ENCODE measurements around the gene LRP1B.
"Not testable (repeated sequence)": the region's sequence is repeated elsewhere in the genome, so short reads cannot be mapped to it uniquely, and the experiment has no call there.

LRP1B gene

DNA sequence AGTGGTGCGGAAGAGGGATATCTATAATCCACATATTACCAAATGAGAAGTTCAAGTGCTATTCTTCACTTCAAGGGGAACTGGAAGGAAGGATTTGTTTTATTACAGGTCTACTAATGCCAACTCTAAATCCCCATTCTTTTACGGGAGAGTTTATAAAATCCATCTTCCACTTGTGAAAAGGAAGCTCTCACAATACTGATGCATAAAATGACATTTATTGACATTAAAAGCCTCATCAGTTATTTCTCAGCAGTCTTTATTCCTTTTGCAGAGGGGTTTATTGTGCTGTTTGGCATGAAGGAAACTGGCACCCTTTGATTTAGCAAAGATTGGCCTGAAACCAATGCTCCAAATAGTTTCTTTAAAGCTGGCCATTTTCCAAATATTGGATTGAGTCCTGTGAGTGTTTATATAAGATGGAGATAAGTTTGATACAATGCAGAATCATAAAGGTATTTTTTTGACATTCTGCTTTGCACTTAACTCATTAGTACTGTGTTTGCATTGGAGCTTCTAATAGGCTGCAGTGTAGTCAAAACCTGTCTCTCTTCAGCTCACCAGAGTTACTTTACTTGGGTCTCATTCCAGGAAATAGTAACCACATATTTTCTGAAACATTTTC is 26.6 kb downstream of the LRP1B start:
- DNase-seq = no peak

DNA sequence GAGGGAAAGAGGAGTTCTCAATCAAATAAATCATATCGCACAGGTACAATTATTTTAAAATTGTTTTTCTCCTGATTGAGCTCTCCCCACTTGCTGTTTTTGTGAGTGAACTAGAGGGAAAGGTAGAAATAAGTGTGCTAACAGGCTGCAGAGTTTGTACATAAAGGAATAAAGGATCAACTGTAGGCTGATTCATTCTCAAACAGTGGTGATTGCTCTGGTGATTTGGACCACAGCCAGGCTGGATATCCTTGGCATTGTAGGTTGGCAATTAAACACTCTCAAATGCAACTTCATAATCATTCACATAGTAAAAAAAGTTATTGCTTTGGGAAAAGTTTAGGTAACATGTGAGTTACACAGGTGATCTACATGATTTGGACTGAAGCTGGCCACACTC is 29.8 kb downstream of the LRP1B start:
- peak in 1 of 56 donors; percentile 35 for DNase-seq

DNA sequence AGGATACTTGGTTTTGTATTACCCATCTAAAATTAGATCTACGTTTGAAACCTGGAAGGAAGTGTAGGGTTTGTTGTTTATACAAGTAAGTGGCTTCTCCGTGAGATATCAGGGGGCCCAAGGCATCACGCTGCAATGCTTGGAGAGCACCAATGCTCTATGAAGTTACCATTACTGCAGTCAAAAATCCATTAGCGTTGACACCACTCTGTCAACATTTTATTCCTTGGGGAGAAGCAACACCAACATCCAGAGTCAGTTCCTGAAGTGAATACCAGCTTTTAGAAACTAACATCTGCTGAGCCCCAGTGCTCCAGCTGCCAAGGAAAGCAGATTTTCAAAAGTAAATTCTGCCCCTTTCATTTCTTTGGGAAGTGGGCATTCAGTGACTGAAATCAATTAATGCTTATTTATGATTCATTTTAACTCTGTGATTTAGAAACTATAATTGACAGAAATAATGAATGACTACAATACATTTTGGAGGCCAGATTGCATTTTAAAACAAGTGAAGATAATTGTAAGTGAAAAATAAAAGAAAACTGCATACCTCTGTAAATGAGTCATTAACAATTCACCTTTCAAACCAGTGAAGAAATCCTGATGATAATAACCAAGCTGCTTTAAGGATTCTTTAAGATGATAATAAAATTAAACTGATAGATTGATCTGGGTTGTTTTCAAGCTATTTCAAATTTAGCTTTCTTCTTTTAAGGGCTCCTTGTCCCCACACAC is 30.5 kb downstream of the LRP1B start:
- no peak for DNase-seq

DNA sequence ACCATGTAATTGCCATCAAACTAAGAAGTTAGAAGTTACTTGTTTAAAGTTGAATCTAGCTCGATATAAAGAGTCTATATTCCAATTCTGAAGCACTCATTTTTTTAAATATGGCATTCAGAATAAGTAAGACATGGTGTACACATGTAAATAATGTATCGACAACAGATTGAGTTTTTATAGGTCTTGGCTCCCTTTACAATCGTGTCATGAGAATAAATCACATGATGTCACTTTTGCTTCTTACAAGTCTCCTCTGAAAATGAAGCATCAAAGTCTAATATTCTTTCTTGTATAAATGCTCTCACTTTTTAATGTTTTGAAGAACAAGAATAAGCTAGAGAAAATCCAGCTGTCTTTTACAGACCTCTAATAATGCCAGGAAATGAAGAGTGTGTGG is 33.1 kb downstream of the LRP1B start:
- no peak for DNase-seq

DNA sequence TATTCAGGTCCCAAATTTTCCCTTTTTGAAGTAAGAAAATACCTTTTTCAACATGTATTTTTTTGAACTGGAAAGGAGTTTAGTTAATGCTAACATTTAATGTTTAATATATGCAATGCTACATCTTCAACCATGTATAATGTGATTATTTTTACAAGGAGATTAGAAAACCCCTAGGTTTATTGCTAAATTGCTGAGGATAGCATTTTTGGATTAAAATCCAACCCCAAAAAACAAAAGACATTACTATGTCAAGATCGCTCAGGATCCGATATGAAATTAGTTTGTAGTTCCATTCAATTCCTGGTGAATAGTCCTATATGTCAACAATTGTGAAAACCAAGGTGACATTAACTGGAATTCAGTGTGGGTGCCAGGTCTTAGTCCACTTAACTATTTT is 35.2 kb downstream of the LRP1B start:
- no peak for DNase-seq

DNA sequence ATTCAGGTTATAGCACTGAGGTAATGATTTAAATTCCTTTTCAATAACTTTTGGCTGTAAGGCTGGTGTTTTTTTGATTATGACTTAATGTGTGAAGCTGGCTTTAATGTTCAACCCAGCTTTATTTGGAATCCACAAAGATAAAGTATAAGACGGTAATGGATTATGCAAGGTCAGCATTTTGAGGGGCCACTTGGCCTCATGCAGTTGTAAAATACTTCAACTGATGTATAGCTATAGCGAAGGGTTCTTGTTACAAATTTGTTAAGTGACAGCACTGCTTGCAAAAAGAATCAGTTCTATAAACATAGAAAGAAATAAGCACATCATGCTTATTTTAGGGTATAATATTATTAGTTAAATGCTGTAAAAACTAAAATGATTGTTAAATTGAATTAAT is 36.6 kb downstream of the LRP1B start:
- DNase-seq = no peak

DNA sequence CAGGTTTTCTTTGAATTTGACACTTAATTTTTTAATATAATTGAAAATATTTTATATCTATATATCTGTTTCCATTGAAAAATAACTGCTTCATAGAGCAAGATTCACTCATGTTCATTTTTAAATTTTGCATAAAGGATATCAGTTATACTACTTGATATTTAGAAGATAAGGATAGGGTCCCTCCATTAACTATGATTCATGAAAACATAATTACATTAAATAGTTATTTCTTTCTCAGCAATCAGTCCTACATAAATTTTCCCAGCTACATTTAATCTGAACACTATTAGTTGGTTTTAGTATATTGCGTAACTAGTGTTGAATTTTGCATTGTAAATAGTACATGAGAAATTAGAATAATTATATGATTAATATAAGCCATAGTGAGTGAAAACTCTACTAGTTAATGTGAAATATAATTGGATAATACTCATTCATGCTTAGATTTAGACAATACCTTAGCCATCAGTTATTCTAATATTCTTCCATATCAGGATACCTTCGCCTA is 42.7 kb downstream of the LRP1B start:
- DNase-seq = no peak

DNA sequence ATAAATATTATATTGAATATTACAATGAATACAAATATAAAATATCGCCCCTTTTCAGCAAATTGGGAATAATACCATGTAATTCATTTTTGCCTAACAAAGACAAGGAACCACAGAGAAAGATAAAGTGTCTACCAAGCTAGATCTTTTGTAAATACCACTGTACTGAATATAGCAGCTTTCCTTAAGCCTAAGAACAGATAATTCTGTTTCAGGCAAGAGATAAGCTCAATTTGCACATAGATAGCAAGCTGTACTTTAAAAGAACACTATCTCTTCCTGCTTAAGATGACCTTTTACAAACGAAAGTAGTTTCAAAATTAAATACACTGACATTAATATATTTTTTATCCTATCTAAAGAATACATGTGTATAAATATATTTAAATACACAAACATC is 43.2 kb downstream of the LRP1B start:
- DNase-seq = not testable (repeated sequence)

DNA sequence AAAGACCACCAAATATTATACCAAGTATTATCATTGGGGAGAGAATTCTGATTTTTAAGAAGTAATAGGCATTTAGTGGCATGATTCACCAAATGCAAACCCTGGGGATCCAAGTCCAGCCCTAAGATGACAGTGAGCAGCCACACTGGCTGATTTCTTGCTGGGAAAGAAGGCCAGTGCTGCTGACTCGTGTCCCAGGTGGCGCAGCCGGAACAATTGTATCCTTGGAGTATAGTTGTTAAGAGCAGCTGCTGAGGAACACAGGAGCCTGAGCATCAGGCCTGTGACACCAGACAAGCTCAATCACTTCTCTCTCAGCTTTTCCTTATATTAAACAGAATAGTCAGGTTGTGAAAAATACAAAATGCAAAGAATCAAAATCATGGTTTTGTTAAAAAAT is 48.4 kb downstream of the LRP1B start:
- DNase-seq = no peak

DNA sequence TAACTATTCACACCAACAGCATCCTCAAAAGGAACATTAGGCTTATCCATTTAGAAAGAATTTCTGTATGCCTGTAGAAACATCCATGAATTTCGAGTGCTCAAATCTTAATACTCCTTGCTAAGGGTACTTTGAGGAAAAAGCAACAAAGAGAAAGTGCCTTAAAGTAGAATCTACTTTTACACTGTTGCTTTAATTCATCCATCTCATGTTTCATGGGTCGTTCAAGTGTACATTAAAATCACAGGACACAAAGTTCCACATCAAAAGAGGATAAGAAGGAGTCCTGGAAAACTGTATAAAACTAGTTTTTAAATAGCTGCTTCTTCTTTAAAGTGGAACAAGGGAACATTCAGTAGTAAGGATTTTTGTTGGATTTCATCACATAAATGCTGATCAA is 54.5 kb downstream of the LRP1B start:
- no peak for DNase-seq

DNA sequence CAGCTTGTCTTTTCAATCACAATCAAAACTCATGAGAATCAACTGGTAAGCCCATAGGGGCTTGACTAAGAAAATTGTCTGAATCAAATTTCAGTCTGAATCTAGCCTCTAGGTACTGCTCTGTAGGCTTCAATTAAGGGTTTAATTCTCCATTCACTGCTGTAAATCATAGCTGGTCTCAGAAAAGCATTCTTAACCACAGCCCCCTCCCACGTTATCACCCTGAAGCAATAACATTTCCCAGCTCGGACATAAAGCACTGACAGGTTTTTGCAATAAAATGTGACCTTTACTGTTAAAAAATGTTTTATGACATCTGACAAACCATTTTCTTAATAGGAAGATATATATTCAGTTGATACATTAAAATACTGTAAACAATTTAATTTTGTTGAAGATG is 55.0 kb downstream of the LRP1B start:
- no peak for DNase-seq

DNA sequence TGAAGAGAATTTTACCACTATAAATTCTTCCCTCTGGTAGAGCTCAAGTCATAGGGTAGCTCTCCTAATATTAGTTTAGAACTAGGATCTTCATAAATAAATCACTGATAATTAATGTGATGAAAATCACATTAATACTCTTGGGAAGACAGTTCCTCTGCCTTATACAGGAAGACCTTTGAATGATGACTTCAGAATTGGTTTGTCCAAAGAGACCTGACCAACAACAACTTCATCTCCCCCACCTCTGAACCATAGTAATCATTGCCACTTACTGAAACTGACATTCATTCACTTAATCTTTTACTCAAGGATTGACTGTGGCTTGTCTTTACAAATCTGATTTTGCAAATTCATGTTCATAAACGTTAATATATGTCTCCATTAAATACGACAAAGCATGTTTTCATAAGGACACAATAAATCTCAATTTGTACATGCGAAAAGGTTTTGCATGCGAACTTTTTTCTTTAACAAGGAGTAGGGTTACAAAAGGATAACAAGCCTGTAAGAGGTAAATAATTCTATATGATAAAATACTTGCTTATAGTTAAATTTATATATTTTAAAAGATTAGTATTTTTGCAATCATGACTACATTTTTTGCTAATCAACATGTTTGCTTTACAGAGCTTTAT is 61.4 kb downstream of the LRP1B start:
- DNase-seq = no peak

DNA sequence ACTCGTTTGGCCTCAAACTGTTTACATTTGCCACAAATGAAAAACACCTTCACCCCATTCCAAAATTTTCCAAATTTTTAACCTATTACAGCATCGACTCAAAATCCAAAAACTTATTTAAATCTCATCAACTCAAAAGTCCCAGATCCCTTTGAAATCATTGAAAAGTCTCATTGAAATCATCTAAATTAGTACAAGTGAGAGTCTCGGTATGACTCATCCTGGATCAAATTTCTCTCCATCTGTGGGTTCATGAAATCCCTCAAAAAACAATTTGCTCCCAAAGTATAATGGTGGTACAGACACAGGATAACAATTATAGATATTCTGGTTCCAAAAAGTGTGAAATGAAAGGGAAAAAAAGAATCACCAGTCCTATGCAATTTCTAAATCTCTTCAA is 65.1 kb downstream of the LRP1B start:
- no peak for DNase-seq

DNA sequence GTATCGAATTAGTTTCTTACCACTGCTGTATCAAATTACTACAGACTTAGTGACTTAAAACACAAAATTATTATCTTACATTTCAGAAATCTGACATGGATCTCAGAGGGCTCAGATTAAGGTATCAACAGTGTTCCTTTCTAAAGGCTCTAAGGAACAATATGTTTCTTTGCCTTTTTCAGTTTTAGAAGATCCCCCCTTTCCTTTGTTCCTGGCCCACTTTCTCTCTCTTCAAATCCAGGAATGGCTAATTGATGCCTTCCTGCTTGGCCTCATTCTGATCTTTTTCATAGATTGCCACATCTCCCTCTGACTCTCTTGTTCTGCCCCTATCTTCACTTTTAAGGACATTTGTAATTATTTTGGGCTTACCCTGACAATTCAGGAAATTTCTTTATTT is 65.7 kb downstream of the LRP1B start:
- DNase-seq = no peak

DNA sequence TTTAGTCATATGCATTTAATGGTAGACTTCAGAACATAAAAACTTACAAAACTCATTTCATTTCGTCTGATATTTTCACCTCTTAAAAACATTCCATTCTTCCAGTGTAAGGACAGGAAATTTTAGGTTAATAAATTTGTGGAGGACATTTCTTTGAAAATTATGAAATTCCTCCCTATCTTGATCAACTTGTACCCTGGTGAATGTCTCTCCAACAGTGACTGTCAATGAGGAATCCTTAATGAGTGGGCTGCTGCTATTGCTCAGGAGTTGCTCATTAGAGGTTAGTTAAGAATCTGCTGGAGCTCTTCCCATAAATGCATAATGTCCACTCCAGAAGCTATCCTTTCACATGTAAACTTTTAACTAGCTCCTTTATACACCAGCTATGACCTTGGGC is 69.1 kb downstream of the LRP1B start:
- DNase-seq = no peak

DNA sequence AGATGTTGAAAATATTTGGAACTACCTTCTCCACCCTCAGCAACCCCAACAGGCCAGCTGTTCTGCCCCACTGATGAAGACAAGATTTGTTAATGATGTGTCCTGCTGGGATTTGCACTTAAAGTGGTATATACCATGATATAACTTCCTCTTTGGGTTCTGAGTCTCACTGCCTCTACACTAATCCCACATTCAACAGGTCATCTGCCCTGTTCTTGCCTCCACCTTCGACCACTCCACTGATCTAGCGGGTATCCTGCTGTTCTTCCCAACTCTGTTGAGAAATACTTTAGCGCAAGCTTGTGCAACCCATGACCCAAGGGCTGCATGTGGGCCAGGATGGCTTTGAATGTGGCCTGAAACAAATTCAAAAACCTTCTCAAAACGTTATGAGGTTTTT is 72.7 kb downstream of the LRP1B start:
- no peak for DNase-seq

DNA sequence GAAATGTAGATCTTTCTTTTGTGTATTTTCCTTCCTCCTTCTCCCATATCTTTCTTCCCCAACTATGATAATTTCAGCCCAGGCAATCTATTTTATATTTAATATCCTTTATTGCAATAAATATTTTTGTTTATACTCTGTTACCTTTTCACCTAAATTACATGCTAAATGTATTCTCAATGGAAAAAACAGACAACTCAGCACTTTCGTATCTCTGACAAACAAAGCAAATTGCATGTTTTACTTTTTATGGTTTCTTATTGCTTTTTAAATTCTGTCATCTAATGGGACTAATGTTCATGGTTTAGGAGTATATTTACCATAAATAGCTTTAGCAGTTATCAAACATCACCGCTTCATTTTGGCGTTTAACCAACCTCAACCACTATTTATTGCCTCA is 74.0 kb downstream of the LRP1B start:
- DNase-seq = no peak

DNA sequence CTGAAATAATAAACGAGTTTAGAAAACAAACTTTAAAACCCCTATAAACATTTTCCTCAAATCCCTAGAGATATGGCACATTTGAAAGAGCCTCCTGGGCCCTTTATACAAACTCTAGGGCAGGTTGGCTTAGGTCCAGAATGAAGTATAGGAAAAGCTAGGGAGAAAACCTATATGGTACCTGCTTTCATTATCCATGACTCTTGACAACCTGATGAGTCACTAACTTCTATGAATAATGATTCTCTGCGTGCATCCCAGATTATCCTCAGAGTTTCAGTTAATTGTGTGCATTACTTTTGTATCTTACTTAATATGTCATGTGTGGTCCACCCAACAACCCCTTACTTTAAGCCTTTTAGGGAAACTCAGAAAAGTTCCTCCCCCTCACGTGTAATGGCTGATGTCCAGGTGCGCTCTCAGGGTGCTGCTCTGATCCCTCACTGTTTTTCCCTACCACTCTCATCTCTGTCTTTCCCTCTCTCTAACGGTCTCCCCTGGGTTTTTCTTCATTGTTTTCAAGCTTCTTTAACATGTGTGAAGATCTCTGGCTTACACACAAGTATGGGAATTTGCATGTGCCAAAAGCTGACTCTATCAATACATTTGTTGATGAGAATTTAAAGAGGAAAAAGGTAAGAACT is 78.5 kb downstream of the LRP1B start:
- DNase-seq = no peak

DNA sequence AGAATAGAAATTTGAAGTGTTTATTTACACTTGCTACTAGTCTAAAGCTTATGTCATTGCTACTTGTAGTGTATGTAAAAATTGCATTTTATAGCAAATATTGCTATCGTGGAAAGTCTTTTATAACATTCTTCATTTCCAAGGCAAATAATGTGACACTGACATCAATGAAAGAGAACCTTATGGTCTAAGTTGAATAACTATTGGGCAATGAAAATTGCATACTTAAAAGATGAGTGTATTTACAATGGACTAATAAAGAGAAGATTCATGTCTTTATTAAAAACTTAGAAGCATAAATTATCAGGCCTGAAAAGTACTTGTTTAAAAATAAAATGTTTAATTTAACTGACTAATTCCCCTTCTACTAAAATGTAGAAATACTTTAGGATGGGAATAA is 82.2 kb downstream of the LRP1B start:
- no peak for DNase-seq

DNA sequence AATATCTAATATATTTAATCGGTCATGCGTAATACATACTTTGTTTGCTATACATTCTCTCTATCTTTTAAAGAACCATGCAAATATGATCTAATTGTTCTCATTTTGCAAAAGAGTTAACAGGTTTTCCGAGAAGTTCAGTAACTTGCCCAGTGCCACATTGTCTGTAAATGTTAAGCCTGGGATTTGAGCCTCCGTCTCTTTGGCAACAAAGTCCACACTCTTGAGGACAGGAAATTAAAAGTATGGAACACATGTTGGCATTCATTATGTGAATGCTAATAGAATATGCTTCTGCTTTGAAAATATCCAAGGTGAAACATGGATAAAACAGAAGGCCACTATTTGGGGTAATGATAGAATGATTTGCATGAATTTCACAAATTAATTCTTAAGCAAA is 85.2 kb downstream of the LRP1B start:
- DNase-seq = no peak

DNA sequence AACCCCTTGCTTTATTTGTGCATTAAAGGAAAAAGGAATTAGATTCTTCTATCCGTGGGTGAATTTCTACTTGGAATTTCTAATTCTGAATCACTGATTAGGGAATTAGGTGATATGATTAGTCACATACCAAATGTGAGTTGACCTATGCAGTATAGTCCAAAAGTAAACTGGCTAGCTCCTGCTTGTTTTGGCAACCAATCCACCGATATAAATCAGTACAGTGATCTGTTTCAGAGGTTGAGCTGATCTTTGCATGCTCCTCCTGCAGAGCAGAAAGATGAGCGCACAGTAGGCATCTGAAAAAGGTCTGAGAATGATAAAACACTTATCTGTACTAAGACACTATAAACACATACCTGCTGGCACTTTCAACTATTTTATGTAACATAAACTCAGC is 86.6 kb downstream of the LRP1B start:
- no peak for DNase-seq

DNA sequence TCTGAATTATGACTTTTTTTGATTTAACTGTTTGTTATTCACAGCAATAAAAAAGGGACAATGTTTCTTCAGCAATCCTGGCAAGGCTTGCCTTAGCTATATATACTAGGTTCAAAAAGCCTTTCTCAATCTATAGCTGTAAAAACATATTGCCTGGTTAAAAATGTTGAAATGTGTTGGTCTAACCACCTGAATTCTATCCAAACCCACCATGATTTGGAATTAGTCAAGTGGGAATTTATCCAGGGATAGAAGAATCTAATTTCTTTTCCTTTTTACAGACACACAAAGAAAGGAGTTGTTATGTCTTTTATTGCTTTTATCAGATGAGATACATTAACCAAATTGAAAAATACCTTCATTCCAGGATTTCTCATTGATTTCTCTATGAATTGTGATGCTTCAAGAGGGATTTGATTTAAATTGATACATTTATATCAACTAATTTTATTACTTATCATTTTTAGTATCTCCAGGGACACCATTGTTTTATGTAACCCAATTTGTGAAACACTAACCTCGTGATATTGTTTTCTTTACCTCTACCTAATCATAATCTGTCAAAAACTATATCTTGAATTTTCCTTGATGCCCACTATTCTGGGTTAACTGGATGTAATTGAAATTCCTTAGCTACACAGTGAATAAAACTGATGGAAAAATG is 88.1 kb downstream of the LRP1B start:
- DNase-seq = no peak

All from nucleus accumbens (tissue), 56 donors.